ENCODE results near the gene OGA.

DNA sequence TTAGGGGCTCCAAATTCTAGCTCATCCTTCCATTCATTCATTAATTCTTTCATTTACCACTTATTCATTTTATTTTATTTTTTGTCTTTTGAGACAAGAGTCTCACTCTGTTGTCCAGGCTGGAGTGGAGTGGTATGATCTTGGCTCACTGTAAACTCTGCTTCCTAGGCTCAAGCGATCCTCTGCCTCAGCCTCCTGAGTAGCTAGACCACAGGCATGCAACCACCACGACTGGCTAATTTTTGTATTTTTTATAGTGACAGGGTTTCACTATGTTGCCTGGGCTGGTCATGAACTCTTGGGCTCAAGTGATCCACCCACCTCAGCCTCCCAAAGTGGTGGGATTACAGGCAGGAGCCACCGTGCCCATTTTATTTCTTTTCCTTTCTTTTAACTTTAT, 74.0 kb downstream of the OGA start:
- TF ChIP-seq, protein P1, sequence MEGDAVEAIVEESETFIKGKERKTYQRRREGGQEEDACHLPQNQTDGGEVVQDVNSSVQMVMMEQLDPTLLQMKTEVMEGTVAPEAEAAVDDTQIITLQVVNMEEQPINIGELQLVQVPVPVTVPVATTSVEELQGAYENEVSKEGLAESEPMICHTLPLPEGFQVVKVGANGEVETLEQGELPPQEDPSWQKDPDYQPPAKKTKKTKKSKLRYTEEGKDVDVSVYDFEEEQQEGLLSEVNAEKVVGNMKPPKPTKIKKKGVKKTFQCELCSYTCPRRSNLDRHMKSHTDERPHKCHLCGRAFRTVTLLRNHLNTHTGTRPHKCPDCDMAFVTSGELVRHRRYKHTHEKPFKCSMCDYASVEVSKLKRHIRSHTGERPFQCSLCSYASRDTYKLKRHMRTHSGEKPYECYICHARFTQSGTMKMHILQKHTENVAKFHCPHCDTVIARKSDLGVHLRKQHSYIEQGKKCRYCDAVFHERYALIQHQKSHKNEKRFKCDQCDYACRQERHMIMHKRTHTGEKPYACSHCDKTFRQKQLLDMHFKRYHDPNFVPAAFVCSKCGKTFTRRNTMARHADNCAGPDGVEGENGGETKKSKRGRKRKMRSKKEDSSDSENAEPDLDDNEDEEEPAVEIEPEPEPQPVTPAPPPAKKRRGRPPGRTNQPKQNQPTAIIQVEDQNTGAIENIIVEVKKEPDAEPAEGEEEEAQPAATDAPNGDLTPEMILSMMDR (IDR thresholded peaks at IDR 0.05; ENCODE audit: low read depth, low read length) = no peak
- no peak for TF ChIP-seq POLR2A (IDR thresholded peaks at IDR 0.05; ENCODE audit: extremely low read depth, insufficient read length)
